GM18519 (cell line): Measurements from ENCODE around the gene REXO5.
"Not testable (repeated sequence)": the region's sequence is repeated elsewhere in the genome, so short reads cannot be mapped to it uniquely, and the experiment has no call there.

ENCODE experiments used
- ATAC-seq: cut with Tn5 transposase; IDR thresholded peaks from one replicate; pipeline ENCODE4 v1.9.1; 2021; ENCODE audit warnings: mild to moderate bottlenecking, moderate library complexity; ENCODE audit not compliant: unreplicated experiment, low FRiP score

Gene REXO5, protein sequence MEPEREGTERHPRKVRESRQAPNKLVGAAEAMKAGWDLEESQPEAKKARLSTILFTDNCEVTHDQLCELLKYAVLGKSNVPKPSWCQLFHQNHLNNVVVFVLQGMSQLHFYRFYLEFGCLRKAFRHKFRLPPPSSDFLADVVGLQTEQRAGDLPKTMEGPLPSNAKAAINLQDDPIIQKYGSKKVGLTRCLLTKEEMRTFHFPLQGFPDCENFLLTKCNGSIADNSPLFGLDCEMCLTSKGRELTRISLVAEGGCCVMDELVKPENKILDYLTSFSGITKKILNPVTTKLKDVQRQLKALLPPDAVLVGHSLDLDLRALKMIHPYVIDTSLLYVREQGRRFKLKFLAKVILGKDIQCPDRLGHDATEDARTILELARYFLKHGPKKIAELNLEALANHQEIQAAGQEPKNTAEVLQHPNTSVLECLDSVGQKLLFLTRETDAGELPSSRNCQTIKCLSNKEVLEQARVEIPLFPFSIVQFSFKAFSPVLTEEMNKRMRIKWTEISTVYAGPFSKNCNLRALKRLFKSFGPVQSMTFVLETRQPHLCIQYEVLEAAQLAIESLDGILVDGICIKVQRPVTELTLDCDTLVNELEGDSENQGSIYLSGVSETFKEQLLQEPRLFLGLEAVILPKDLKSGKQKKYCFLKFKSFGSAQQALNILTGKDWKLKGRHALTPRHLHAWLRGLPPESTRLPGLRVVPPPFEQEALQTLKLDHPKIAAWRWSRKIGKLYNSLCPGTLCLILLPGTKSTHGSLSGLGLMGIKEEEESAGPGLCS

DNA sequence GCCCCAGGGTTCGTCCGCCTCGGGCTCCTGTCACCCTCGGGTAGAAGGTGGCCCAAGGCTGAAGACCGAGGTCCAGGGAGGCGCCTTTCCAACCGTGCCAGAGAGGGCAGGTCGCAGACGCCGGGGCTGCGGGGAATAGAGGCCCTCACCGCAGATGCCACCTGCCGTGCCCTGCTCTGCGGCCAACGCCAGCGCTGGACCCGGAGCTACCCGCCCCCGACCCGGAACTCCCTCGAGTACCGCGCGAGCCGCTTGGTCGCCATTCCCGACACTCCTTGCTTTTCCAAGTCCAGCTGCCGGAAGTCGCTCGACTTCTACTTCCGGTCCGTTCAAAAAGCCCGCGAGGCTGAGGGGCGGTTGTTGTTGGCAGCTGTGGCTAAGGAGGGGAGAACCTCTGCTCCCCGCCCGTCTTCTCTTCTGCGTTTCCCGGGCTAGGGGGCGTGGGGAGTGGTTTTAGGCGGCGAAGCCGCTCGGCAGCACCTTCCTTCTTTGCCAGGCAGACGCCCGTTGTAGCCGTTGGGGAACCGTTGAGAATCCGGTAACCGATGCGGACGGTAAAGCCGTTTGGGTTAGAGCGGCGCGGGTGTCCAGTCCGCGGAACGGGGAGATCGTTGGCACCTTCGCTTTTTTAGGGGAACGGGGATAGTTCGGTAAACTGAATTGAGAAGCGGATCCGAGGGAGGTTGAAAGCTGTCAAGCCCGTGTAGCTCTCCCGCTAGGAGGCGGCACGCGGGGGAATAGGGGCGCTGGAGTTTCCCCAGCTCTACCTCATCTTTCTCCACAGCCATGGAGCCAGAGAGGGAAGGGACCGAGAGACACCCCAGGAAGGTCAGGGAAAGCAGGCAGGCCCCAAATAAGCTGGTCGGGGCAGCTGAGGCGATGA, at the start of gene REXO5, which contains the start of gene ERI2:
TSS of gene REXO5 (plus strand) at position 360 of the 883 bp plus-strand sequence. CDS start at position 787, 427 bp downstream.
TSS of gene ERI2 (minus strand) at position 305 of the 883 bp plus-strand sequence. CDS start at position 263, 42 bp downstream.
- no peak for ATAC-seq

DNA sequence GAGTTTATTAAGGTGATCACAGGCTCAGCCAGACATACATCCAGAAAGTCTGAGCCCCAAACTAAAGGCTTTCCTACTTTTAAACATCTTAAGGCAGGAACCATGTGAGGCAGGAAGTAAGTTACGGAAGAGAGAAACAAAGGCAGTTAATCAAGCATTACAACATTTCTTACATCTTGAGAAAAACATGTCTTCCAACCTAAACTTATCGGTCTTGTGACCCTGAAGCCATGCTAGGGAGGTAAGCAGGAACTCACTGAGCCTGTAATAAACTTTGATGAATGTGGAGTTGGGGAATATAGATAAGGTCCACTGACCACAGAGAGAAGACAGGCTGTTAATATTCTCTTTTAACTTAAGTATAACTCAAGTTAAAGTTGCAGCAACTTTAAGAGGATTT, 46.0 kb upstream of the REXO5 start:
- no peak for ATAC-seq

DNA sequence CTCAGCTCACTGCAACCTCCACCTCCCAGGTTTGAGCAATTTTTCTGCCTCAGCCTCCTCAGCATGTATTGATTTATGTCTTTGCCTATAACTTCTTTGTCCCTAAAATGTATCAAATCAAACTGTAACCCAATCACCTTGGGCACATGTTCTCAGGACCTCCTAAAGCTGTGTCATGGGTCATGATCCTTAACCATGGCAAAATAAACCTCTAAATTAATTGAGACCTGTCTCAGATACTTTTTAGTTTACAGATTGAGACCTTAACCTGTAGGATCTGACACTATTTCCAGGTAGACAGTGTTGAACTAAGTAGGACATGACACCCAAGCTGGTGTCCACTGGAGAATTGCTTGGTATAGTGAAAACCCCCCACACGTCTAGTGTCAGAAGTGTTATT, 45.2 kb upstream of the REXO5 start:
- no peak for ATAC-seq

DNA sequence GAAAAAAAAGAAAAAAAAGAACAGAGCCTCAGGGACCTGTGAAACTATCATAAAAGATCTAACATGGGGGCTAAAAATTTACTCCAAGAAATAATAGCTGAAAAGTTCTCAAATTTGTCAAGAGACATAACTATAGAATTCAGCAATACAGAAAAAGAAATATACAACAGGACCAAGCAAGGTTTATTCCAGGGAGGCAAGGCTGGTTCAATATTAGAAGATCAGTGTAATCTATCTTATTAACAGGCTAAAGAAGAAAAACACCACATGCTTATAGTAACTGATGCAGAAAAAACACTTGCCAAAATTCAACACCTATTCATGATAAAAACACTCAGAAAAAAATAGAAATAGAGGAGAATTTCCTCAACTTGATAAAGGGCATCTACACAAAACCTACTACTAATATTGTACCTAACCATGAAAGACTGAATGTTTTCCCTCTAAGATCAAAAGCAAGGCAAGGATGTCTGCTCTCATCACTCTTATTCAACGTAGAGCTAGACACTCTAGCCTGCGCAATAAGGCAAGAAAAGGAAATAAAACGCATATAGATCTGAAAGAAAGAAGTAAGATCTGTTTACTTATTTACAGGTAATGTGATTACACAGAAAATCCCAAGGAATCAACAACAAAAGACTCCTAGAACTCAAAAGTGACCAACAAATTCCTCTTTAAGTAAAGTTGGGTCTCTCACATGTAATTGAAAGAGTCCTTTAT, 43.8 kb upstream of the REXO5 start:
- ATAC-seq = no peak

DNA sequence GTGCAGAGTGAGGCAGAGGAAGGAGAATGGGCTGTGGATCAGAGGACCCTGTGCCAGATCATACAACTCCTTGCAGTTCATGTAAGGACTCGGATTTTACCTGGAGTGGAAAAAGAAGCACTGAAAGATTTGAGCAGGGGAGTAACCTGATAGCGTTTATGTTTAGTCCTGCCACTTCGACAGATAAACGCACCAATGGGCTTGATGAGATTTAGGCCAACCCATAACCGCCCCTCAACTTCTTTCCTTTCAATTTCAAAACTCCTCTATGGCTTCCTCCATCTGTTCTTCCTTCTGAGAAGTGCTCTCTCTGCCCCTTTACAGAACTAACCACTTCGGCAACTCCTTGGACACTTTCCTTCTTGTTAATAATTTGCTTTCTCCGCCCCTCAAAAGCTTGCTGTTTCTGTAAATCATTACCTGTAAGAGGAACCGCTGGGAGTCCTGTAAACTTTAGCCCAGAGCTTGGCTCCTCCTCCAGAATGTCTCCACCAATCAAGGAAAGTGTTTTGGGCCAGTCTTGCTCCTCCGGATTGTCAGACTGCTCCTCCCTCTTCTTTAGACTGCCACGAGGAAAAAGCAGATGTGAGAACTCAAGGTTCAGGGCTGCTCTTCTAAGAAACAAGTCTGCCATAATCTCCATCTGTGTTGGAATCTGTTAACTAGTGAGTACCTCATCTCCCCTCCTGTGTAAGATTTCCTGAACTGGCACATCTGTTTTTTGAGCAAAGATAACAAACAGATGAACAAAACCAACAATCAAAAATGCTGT, 42.7 kb upstream of the REXO5 start, which contains the start of gene ACSM3:
TSS of gene ACSM3 (plus strand) at position 554 of the 772 bp plus-strand sequence. CDS start 6,021 bp downstream, outside the sequence.
- ATAC-seq = peak; percentile 93

DNA sequence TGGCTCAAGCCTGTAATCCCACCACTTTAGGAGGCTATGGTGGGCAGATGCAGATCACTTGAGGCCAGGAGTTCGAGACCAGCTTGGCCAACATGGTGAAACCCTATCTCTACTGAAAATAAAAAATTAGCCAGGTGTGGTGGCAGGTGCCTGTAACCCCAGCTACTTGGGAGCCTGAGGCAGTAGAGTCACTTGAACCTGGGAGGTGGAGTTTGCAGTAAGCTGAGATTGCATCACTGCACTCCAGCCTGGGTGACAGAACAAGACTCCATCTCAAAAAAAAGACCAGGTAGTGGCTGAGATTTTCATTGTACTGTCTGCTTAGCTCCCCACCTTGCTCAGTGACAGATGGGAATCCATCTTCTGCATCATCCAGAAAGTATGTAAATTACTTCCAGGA, 41.9 kb upstream of the REXO5 start:
- ATAC-seq = not testable (repeated sequence)

DNA sequence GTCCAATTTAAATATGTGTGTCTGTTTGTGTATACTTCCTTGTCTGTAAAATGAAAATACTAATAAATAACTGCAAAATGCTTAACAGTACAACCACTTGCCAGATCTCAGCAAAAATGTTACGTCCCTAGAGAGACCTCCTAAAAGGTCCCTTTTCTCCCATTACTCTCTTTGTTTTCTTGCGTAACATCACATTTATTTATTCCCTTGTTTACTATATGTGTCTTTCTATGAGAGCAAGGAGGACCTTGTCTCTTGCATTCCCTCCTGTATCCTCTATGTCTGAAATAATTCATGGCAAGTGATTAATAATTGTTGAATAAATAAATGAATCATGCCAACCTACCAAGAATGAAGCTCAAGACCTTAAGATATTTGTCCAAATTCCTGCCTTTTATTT, 40.6 kb upstream of the REXO5 start:
- ATAC-seq = no peak

DNA sequence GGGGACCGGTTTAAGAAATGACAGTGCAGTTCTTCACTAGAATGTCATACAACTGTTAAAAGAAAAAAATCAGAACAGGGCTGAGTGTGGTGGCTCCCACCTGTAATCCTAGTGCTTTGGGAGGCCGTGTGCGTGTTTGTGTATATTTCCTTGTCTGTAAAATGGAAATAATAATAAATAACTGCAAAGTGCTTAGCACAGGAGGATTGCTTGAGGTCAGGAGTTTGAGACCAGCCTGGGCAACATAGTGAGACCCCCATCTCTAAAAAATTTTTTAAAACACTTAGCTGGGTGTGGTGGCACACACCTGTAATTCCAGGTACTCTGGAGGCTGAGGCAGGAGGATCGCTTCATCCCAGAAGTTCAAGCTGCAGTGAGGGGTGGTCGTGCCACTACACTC, 40.0 kb upstream of the REXO5 start:
- no peak for ATAC-seq

DNA sequence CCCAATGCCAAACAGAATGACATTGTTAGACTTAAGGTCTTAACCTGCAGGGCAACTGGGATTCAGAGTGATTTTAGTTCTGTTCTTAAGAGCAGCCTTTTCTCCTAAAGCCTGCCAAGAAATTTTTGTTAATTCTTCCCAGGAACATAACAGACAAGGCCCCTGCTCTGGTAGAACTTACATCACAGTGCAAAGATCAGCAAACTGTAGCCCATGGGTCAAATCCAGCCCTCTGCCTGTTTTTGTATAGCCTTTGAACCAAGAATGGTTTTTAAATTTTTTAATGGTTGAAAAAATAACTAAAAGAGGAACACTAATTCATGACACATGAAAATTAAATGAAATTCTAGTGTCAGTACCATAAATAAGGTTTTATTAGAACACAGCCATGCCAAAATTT, 38.8 kb upstream of the REXO5 start:
- ATAC-seq = no peak

DNA sequence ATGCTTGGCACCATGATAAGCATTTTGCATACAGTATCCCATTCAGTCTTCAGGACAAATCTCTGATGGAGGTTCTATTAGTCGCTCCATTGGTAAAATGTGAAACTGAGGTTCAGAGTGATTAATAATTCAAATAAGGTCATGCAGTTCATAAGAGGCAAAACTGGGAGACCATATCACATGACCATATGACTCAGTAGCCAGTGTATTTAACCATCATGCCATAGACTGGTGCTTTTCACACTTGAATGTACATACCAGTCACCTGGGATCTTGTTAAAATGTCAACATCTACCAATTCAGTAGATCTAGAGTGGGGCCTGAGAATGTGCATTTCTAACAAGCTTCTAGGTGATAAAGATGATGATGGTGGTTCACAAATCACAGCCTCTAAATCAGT, 38.2 kb upstream of the REXO5 start:
- ATAC-seq = no peak

DNA sequence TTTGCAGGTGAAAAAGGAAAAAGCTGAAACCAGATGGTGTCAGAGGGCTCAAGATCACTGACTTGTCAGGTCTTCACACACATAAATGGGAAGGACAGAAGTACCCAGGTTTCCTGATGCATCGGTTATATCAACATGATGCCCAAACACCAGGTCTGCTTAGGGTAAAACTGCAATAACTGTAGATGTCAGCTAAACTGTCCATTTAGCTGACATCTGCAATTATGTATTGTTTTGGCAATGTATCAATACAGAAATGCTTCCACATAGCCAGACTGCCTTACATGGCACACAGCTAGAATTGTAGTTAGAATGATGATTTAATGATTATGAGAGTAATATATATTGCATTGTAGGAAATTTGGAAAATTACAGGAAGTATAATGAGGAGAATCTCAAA, 37.5 kb upstream of the REXO5 start:
- no peak for ATAC-seq

DNA sequence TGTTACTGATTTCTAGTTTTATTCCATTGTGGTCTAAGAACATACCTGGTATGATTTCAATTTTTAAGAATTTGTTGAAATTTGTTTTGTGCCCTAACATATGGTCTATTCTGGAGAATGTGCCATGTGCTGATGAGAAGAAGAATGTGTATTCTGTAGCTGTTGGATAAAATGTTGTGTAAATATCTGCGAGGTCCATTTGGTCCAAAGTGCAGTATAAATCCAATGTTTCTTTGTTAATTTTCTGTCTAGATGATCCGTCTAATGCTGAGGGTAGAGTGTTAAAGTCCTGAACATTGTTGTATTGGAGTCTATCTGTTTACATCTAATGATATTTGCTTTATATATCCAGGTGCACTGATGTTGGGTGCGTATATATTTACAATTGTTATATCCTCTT, 32.6 kb upstream of the REXO5 start:
- ATAC-seq = no peak

DNA sequence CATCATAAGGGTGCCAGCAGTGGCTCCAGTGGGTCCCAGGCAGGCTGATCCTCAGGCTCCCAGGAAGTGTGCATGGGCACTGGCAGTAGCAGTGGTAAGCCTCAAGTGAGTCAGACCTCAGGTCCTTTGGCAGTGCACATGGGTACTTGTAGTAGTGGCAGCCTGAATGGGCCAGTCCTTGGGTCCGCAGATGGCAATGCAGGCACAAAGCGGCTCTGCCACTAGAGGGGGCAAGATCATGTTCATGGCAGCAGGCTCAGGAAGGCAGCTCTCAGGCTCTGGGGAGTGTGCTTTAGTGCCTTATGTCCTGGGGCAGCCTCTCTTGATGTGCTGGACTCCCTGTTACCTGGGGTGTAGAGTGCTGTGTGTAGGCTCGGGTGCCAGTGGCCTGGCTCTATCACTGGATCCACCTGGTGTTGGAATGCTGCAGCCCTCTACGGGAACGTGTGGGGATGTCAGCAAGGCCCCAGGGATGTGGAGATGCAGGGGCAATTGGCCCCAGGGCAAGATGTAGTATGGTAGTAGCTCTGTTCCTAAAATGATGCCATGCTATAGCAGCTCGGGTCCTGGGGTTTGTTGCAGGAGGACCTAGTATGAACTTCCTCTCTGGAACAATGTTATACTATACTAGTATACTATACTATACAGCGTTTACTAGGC, 31.5 kb upstream of the REXO5 start:
- peak; percentile 56 for ATAC-seq

DNA sequence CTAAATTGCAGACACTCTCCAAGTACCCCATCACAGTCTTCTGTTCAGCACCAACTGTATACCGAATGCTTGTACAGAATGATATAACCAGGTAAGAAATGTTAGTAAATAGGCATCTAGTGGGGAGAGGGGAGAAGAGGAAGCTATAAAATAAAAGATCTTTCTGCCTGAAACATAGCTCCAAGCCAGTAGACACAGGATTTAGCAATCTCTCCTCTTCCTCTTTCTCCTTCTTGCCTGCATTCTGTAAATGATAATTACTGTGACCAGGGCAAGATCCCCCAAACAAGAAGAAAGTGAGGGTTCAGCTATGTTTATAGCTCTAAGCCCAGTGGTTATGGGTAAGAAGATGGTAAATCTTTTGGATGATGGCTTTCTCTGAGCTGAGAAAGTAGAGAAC, 24.6 kb upstream of the REXO5 start:
- ATAC-seq = no peak

DNA sequence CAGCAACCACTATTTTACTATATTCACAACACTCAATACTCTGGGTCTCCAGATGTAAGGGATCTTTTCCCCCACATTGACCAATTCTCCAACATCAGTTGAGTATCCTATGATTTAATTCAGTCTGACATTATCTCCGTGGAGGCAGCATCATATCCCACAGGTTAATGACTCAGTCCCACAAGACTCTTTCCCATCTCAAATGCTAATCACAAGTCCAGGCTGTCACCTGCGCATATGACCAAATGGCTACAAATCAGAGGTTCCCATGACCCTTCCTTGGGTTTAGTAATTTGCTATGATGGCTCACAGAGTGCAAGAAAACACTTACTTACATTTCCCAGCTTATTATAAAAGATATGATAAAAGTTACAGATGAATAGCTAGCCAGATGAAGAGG, 23.9 kb upstream of the REXO5 start:
- no peak for ATAC-seq

DNA sequence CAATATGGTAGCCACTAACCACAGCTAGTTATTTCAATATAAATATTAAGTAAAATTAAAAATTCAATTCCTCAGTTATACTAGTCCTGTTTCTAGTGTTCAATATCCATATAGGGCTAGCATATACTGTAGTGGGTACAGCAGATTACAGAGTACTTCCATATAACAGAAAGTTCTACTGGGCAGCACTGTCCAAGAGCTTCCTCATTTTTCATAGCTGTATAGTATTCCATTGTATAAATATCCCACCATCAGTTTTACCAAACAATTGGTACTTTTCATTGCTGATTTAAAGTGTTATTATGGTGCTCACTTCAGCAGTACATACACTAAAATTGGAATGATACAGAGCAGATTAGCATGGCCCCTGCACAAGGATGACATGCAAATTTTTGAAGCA, 22.1 kb upstream of the REXO5 start:
- no peak for ATAC-seq

DNA sequence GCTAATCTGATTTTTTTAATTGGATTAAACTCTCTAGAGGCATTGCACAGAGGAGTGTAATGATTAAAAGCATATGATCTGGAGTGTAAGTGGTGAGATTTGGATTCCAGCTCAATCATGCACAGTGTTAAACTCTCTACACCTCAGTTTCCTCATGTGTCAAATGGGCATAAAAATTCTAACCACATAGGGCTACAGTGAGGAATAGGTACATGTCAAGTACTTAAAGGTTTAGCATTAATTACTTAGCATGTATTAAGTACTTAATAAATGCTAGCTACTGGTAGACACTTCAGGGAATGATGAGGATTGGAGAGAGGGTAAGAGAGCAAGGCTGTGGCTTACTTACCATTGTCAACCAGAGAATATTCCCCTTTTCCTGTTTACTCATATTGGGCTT, 17.2 kb upstream of the REXO5 start:
- no peak for ATAC-seq

DNA sequence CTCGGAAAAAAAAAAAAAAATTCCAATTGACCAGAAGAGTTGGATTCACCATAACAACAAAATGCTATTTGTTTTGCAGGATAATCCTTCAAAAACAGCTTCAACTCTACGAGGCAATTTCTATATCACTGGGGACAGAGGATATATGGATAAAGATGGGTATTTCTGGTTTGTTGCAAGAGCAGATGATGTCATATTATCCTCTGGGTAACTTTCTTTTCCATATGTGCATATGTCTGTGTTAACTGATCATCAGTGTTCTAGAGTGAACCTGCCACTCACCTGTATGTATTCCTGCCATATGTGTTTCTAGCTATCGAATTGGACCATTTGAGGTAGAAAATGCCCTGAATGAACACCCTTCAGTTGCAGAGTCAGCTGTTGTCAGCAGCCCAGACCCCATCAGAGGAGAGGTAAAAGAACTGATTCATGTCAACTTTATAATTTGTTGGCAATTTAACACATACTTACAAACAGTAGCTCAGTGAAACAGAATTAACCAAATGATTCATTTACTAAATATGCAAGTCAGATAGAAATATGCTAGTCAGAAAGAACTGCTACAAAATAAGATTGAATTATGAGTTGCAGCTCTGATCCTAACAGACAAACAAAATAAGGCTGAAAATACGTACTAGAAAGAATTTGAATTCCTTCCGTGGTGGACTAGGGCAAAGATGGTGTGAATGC, 14.3 kb upstream of the REXO5 start:
- no peak for ATAC-seq
